ENCODE measurements around the gene CHCHD1. TPM values are rescaled to one million over a fixed set of nuclear protein-coding genes. Genes with fewer than 3 reads are reported as not detected.
A peak's percentile ranks its signal among the peaks of the same experiment; 100 is the strongest.

CHCHD1 gene
- total RNA-seq, 2 experiments from 2014 or later, result 33.0 to 35.3 TPM

DNA sequence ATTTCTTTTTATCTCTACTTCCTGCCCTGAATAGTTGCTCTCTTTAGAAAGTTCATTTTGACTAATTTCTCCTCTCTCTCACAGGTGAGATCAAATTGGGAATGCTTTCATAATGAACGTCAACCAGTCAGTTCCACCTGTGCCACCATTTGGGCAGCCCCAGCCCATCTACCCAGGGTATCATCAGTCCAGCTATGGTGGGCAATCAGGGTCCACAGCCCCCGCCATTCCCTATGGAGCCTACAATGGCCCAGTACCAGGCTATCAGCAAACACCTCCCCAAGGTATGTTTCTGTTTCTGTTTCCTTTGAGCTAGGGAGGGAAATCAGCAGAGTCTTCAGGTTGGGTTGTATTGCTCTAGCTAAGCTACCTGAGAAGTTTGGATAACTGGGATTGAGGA, 35.1 kb upstream of the CHCHD1 start:
- peak overlapping the region; percentile 61 for H3K27ac Mint-ChIP-seq
- DNase-seq (no peak), ATAC-seq (no peak)
- H3K9me3 Mint-ChIP-seq (ENCODE audit: insufficient read depth), result no peaks in the 10 kb centered on the region
- H3K36me3 Mint-ChIP-seq (ENCODE audit: low read depth), result peaks cover 48% of the 10 kb centered on the region
- H3K4me3 Mint-ChIP-seq, result peak overlapping the region; percentile 26
- ChIA-PET POLR2A (interaction anchor here (0.6 kb wide), 1 partner anchor 133 kb away, joined by 5 read pairs; no protein-coding TSS in a partner anchor), CTCF (no interaction called here)
- peaks cover 40% of the 10 kb centered on the region for H3K4me1 Mint-ChIP-seq (ENCODE audit: low read depth)
- H3K27me3 Mint-ChIP-seq (ENCODE audit: low read depth), result no peaks in the 10 kb centered on the region

- ATAC-seq (no peak), DNase-seq (no peak)
- peaks cover 23% of the 10 kb centered on the region for H3K4me1 Mint-ChIP-seq (ENCODE audit: low read depth)
- no peak overlapping the region for H3K27ac Mint-ChIP-seq
- no peaks in the 10 kb centered on the region for H3K9me3 Mint-ChIP-seq (ENCODE audit: insufficient read depth)
- ChIA-PET CTCF (no interaction called here), POLR2A (interaction anchor here (1.8 kb wide), 1 partner anchor 15 kb away, joined by 4 read pairs; no protein-coding TSS in a partner anchor)
- H3K36me3 Mint-ChIP-seq (ENCODE audit: low read depth), result peaks cover 56% of the 10 kb centered on the region
- no peaks in the 10 kb centered on the region for H3K27me3 Mint-ChIP-seq (ENCODE audit: low read depth)
- no peak overlapping the region for H3K4me3 Mint-ChIP-seq
Observed at GRCh38 chr10:73750819-73751218, 31.0 kb upstream of the CHCHD1 start.

DNA sequence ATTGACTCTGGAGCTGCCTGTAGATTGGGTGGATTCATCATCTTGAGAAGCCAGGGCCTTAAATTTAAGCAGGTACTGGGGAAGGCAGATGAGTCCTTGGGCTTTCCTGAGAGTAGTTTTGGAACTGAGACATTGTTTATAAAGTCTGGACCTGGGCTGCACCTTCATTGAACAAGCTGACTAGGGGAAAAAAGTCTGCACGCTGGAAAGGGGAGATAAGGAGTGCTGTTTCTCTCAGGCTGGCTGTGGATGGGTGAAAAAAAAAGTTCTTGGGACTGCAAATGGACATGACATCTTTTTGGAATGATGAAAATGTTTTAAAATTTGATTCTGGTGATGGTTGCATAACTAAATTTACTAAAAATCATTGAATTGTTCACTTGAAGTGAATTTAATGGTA, 25.7 kb upstream of the CHCHD1 start:
- DNase-seq (no peak), ATAC-seq (no peak)
- Mint-ChIP-seq H3K9me3 (ENCODE audit: insufficient read depth) (no peaks in the 10 kb centered on the region), H3K4me1 (ENCODE audit: low read depth) (peaks cover 36% of the 10 kb centered on the region), H3K4me3 (no peak overlapping the region), H3K27ac (peak overlapping the region; percentile 6), H3K36me3 (ENCODE audit: low read depth) (peaks cover 61% of the 10 kb centered on the region), H3K27me3 (ENCODE audit: low read depth) (no peaks in the 10 kb centered on the region)
- CTCF ChIA-PET, result interaction anchor here (0.8 to 1.0 kb wide), 2 partner anchors 13 to 15 kb away, joined by 3 read pairs; no protein-coding TSS in a partner anchor
- POLR2A ChIA-PET, result interaction anchor here (0.6 to 1.4 kb wide), 3 partner anchors 12 to 340 kb away, joined by 3 to 4 read pairs (median 4); no protein-coding TSS in a partner anchor

- DNase-seq, result no peak
- no peaks in the 10 kb centered on the region for H3K9me3 Mint-ChIP-seq (ENCODE audit: insufficient read depth)
- CTCF ChIA-PET, result interaction anchor here (1.3 to 3.4 kb wide), 5 partner anchors 10 to 15 kb away, joined by 4 to 27 read pairs (median 6); partner anchors contain the start of gene SEC24C
Observed at GRCh38 chr10:73758704-73759511, 22.9 kb upstream of the CHCHD1 start.

DNA sequence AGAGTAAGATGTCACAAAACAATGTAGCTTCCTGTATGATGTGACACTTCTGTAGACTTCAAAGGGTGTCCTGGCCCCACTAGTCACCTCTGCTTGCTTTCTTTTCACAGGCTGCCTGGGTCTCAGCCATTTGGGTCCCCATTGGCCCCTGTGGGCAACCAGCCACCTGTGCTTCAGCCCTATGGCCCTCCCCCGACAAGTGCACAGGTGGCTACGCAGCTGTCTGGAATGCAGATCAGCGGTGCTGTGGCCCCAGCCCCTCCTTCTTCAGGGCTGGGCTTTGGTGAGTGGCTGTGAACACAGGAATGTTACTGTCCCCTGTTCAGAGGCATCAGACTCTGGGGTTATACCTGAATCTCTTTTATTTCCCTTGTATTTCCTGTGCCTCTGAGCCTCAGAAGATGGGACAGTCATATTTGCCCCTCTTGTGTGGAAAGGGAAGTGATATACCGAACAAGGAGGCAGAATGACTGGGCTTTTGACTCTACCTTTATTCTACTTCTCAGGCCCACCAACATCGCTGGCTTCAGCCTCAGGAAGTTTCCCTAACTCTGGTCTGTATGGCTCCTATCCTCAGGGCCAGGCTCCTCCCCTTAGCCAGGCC, 22.2 kb upstream of the CHCHD1 start:
- Mint-ChIP-seq H3K36me3 (ENCODE audit: low read depth) (peaks cover 64% of the 10 kb centered on the region), H3K9me3 (ENCODE audit: insufficient read depth) (no peaks in the 10 kb centered on the region), H3K4me3 (peak overlapping the region; percentile 35), H3K27ac (peak overlapping the region; percentile 91), H3K27me3 (ENCODE audit: low read depth) (no peaks in the 10 kb centered on the region), H3K4me1 (ENCODE audit: low read depth) (peaks cover 46% of the 10 kb centered on the region)
- CTCF ChIA-PET, result interaction anchor here (1.3 to 3.4 kb wide), 5 partner anchors 9 to 16 kb away, joined by 4 to 27 read pairs (median 6); partner anchors contain the start of gene SEC24C
- POLR2A ChIA-PET, result interaction anchor here (0.9 to 3.8 kb wide), 6 partner anchors 12 to 51 kb away, joined by 3 to 23 read pairs (median 7); partner anchors contain the start of genes CHCHD1 and SEC24C
- ATAC-seq (peak; percentile 87), DNase-seq (peak; percentile 68)

More at GRCh38 chr10:73758704-73759511, 22.9 kb upstream of the CHCHD1 start:
- Mint-ChIP-seq H3K4me1 (ENCODE audit: low read depth) (peaks cover 46% of the 10 kb centered on the region), H3K36me3 (ENCODE audit: low read depth) (peaks cover 63% of the 10 kb centered on the region), H3K27ac (peak overlapping the region; percentile 91), H3K4me3 (peak overlapping the region; percentile 48), H3K27me3 (ENCODE audit: low read depth) (no peaks in the 10 kb centered on the region)
- POLR2A ChIA-PET, result interaction anchor here (0.6 to 3.8 kb wide), 8 partner anchors 13 to 1244 kb away, joined by 3 to 23 read pairs (median 4); partner anchors contain the start of genes CHCHD1 and SEC24C
- peak; percentile 10 for ATAC-seq

DNA sequence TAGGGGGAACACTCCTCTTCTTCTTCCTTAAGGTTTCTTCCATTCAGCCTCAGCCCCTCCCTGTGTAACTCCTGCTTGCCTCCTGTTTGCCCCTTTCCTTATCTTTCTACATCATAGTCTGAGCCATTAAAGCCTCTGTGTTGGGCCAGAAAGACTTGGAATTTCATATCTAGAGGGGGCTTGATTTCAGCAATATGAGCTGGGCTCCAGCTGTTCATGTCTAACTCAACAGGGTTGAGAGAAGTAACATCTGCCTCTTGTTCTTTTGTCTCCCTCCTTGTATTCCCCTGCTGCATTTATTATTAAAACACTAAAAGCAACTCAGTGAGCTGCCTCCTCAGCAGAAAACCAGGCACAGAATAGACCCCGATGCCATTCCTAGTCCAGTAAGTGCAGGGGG, 20.1 kb upstream of the CHCHD1 start:
- POLR2A ChIA-PET, result interaction anchor here (2.3 kb wide), 1 partner anchor 10 kb away, joined by 14 read pairs; a partner anchor contains a TSS
- H3K4me1 Mint-ChIP-seq (ENCODE audit: low read depth), result peaks cover 48% of the 10 kb centered on the region
- peaks cover 75% of the 10 kb centered on the region for H3K36me3 Mint-ChIP-seq (ENCODE audit: low read depth)
- ATAC-seq (no peak), DNase-seq (no peak)
- no peaks in the 10 kb centered on the region for H3K9me3 Mint-ChIP-seq (ENCODE audit: insufficient read depth)
- H3K27me3 Mint-ChIP-seq (ENCODE audit: low read depth), result no peaks in the 10 kb centered on the region
- CTCF ChIA-PET, result interaction anchor here (1.5 to 2.0 kb wide), 2 partner anchors 11 to 19 kb away, joined by 3 to 12 read pairs; a partner anchor contains a TSS
- no peak overlapping the region for H3K4me3 Mint-ChIP-seq
- no peak overlapping the region for H3K27ac Mint-ChIP-seq

DNA sequence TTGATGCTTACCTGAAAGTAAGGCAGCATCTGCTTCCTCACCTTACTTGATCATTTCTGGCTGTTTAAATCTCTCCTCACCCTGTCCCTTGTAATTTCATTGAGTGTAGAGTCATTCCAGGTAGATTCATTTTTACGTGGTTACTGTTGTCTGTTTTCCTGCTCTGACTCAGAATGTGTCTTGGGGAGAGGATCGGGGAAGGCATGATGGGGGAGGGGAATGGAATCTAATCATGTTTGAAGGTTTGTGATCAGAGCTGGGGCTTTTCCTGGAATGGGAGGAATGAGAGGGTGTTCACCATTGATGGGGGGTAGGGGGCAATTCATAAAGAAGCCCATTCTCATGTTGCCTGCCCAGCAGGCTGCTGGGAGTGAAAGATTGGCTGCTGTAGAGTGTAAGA, 18.9 kb upstream of the CHCHD1 start:
- ATAC-seq (no peak), DNase-seq (no peak)
- CTCF ChIA-PET, result interaction anchor here (1.5 to 2.0 kb wide), 2 partner anchors 10 to 18 kb away, joined by 3 to 12 read pairs; a partner anchor contains a TSS
- Mint-ChIP-seq H3K36me3 (ENCODE audit: low read depth) (peaks cover 77% of the 10 kb centered on the region), H3K9me3 (ENCODE audit: insufficient read depth) (no peaks in the 10 kb centered on the region), H3K27me3 (ENCODE audit: low read depth) (no peaks in the 10 kb centered on the region), H3K4me1 (ENCODE audit: low read depth) (peaks cover 49% of the 10 kb centered on the region), H3K27ac (peak overlapping the region; percentile 72), H3K4me3 (no peak overlapping the region)
- POLR2A ChIA-PET, result interaction anchor here (2.3 kb wide), 1 partner anchor 9 kb away, joined by 14 read pairs; a partner anchor contains a TSS

GRCh38 chr10:73763343-73763742, 18.5 kb upstream of the CHCHD1 start:
- ATAC-seq (no peak), DNase-seq (no peak)
- Mint-ChIP-seq H3K36me3 (ENCODE audit: low read depth) (peaks cover 79% of the 10 kb centered on the region), H3K9me3 (ENCODE audit: insufficient read depth) (no peaks in the 10 kb centered on the region), H3K4me3 (no peak overlapping the region), H3K27ac (no peak overlapping the region), H3K4me1 (ENCODE audit: low read depth) (peaks cover 46% of the 10 kb centered on the region), H3K27me3 (ENCODE audit: low read depth) (no peaks in the 10 kb centered on the region)
- CTCF ChIA-PET, result interaction anchor here (1.5 to 2.0 kb wide), 2 partner anchors 9 to 18 kb away, joined by 3 to 12 read pairs; a partner anchor contains a TSS
- POLR2A ChIA-PET, result interaction anchor here (1.0 to 2.3 kb wide), 2 partner anchors 9 to 20 kb away, joined by 3 to 14 read pairs; partner anchors contain the start of gene SEC24C

GRCh38 chr10:73765066-73765465, 16.8 kb upstream of the CHCHD1 start:
- CTCF ChIA-PET, result interaction anchor here (0.6 to 9.7 kb wide), 4 partner anchors 10 to 129 kb away, joined by 3 to 101 read pairs (median 4); partner anchors contain the start of genes CHCHD1 and ZSWIM8
- peaks cover 45% of the 10 kb centered on the region for H3K4me1 Mint-ChIP-seq (ENCODE audit: low read depth)
- H3K27ac Mint-ChIP-seq, result no peak overlapping the region
- H3K36me3 Mint-ChIP-seq (ENCODE audit: low read depth), result peaks cover 84% of the 10 kb centered on the region
- DNase-seq (no peak), ATAC-seq (no peak)
- H3K9me3 Mint-ChIP-seq (ENCODE audit: insufficient read depth), result no peaks in the 10 kb centered on the region
- POLR2A ChIA-PET, result no interaction called here
- no peak overlapping the region for H3K4me3 Mint-ChIP-seq
- H3K27me3 Mint-ChIP-seq (ENCODE audit: low read depth), result no peaks in the 10 kb centered on the region

DNA sequence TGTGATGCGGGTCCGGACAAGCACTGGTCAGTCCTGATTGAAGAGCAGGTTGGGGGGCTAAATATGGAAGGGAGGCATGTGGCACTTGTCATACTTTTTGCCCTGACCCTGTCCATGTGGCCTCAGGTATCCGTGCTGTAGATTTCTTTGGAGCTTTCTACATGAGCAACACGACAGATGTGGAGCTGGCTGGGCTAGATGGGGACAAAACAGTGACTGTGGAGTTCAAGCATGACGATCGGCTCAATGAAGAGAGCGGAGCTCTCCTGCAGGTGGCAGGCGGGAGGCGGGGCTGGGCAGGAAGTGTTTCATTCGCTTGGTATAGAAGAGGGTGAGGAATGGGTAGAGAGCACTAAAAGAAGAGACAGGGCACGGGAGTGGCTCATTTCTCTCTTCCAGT, 13.0 kb upstream of the CHCHD1 start:
- POLR2A ChIA-PET, result interaction anchor here (0.7 to 3.1 kb wide), 3 partner anchors 12 to 42 kb away, joined by 3 to 16 read pairs (median 3); partner anchors contain the start of gene CHCHD1
- no peaks in the 10 kb centered on the region for H3K9me3 Mint-ChIP-seq (ENCODE audit: insufficient read depth)
- H3K4me3 Mint-ChIP-seq, result no peak overlapping the region
- H3K36me3 Mint-ChIP-seq (ENCODE audit: low read depth), result peaks cover 80% of the 10 kb centered on the region
- ATAC-seq, result peak; percentile 10
- peak; percentile 74 for DNase-seq
- H3K27ac Mint-ChIP-seq, result peak overlapping the region; percentile 76
- H3K27me3 Mint-ChIP-seq (ENCODE audit: low read depth), result no peaks in the 10 kb centered on the region
- CTCF ChIA-PET, result interaction anchor here (0.7 to 9.7 kb wide), 6 partner anchors 10 to 172 kb away, joined by 3 to 101 read pairs (median 6); partner anchors contain the start of genes CHCHD1, SEC24C and ZSWIM8
- H3K4me1 Mint-ChIP-seq (ENCODE audit: low read depth), result peaks cover 53% of the 10 kb centered on the region

- ChIA-PET CTCF (interaction anchor here (1.0 to 9.7 kb wide), 6 partner anchors 10 to 171 kb away, joined by 3 to 101 read pairs (median 6); partner anchors contain the start of genes CHCHD1 and ZSWIM8), POLR2A (interaction anchor here (1.3 to 3.1 kb wide), 2 partner anchors 12 to 35 kb away, joined by 4 to 16 read pairs; partner anchors contain the start of gene CHCHD1)
- DNase-seq, result no peak
- Mint-ChIP-seq H3K36me3 (ENCODE audit: low read depth) (peaks cover 82% of the 10 kb centered on the region), H3K4me1 (ENCODE audit: low read depth) (peaks cover 55% of the 10 kb centered on the region), H3K4me3 (no peak overlapping the region), H3K9me3 (ENCODE audit: insufficient read depth) (no peaks in the 10 kb centered on the region), H3K27me3 (ENCODE audit: low read depth) (no peaks in the 10 kb centered on the region), H3K27ac (peak overlapping the region; percentile 76)
- ATAC-seq, result no peak
Observed at GRCh38 chr10:73769396-73769795, 12.5 kb upstream of the CHCHD1 start.
